Measurements from ENCODE around the gene CDCA3. TPM values are rescaled to one million over a fixed set of nuclear protein-coding genes. Genes with fewer than 3 reads are reported as not detected.
"Not testable (repeated sequence)": the region's sequence is repeated elsewhere in the genome, so short reads cannot be mapped to it uniquely, and the experiment has no call there.

CDCA3 gene
- total RNA-seq, 1 experiment from 2014 or later = 92.0 TPM

GRCh38 chr12:6884539-6884938, 33.5 kb upstream of the CDCA3 start:
- DNase-seq (no peak), ATAC-seq (no peak)
- no peak for TF ChIP-seq EZH2 (IDR thresholded peaks at IDR 0.05; ENCODE audit: low read length, unreplicated experiment)
- TF ChIP-seq EZH2phosphoT487 (IDR thresholded peaks at IDR 0.05; ENCODE audit: borderline replicate concordance, low read length) = no peak
- TF ChIP-seq CTCF (conservative IDR thresholded peaks at IDR 0.05; ENCODE audit: low read depth, low read length) = no peak
- H3K36me3 ChIP-seq (ENCODE audit: low read depth, low read length) = no peaks in the 10 kb centered on the region
- no peaks in the 10 kb centered on the region for H3K9me2 ChIP-seq (replicated peaks; ENCODE audit: low read length)
- CTCF ChIA-PET = no interaction called here
- no peaks in the 10 kb centered on the region for H3K9me3 ChIP-seq (ENCODE audit: low read length)
- BruUV-seq (replicated peaks) = no TSS peak
- no peak overlapping the region for H3K9ac ChIP-seq (ENCODE audit: low read length)
- peaks cover 5% of the 10 kb centered on the region; the same call in 1 of the 2 replicates for H3K4me1 ChIP-seq (ENCODE audit: insufficient read depth, low read length)
- H2AFZ ChIP-seq (ENCODE audit: low read length) = no peak overlapping the region
- H3F3A ChIP-seq (ENCODE audit: low read length, unreplicated experiment) = no peaks in the 10 kb centered on the region
- no peaks in the 10 kb centered on the region for H4K20me1 ChIP-seq (ENCODE audit: low read length)
- no peak overlapping the region for H3K27ac ChIP-seq (ENCODE audit: low read length)
- intact Hi-C loops (cut with micrococcal nuclease) = no loop called here
- no peaks in the 10 kb centered on the region for H3K79me2 ChIP-seq (ENCODE audit: low read length)
- H3K4me3 ChIP-seq (ENCODE audit: low read length) = no peak overlapping the region
- H3K4me2 ChIP-seq (ENCODE audit: low read length) = no peak overlapping the region
- no peaks in the 10 kb centered on the region for H3K27me3 ChIP-seq (ENCODE audit: low read length)
- POLR2A ChIA-PET (ENCODE audit: unreplicated experiment) = no interaction called here

- no peak overlapping the region for H2AFZ ChIP-seq (ENCODE audit: low read length)
- peaks cover 5% of the 10 kb centered on the region; the same call in 1 of the 2 replicates for H3K4me1 ChIP-seq (ENCODE audit: insufficient read depth, low read length)
- no peak for ATAC-seq
- CTCF ChIA-PET = no interaction called here
- no peaks in the 10 kb centered on the region for H4K20me1 ChIP-seq (ENCODE audit: low read length)
- no peak overlapping the region for H3K27ac ChIP-seq (ENCODE audit: low read length)
- intact Hi-C loops (cut with micrococcal nuclease) = no loop called here
- no peak overlapping the region for H3K4me2 ChIP-seq (ENCODE audit: low read length)
- POLR2A ChIA-PET (ENCODE audit: unreplicated experiment) = no interaction called here
- TF ChIP-seq EZH2phosphoT487 (IDR thresholded peaks at IDR 0.05; ENCODE audit: borderline replicate concordance, low read length) (no peak), EZH2 (IDR thresholded peaks at IDR 0.05; ENCODE audit: low read length, unreplicated experiment) (no peak), CTCF (conservative IDR thresholded peaks at IDR 0.05; ENCODE audit: low read depth, low read length) (no peak)
- no peak overlapping the region for H3K9ac ChIP-seq (ENCODE audit: low read length)
- no peak for DNase-seq
- H3K79me2 ChIP-seq (ENCODE audit: low read length) = no peaks in the 10 kb centered on the region
- BruUV-seq (replicated peaks) = no TSS peak
- no peaks in the 10 kb centered on the region for H3K36me3 ChIP-seq (ENCODE audit: low read depth, low read length)
- no peaks in the 10 kb centered on the region for H3K27me3 ChIP-seq (ENCODE audit: low read length)
- no peaks in the 10 kb centered on the region for H3F3A ChIP-seq (ENCODE audit: low read length, unreplicated experiment)
- no peak overlapping the region for H3K4me3 ChIP-seq (ENCODE audit: low read length)
- no peaks in the 10 kb centered on the region for H3K9me3 ChIP-seq (ENCODE audit: low read length)
- H3K9me2 ChIP-seq (replicated peaks; ENCODE audit: low read length) = no peaks in the 10 kb centered on the region
These were observed 32.6 kb upstream of the CDCA3 start for GRCh38 chr12:6883683-6884082.

GRCh38 chr12:6883252-6883651, 32.2 kb upstream of the CDCA3 start:
- H4K20me1 ChIP-seq (ENCODE audit: low read length) = no peaks in the 10 kb centered on the region
- H3K27ac ChIP-seq (ENCODE audit: low read length) = no peak overlapping the region
- H3K27me3 ChIP-seq (ENCODE audit: low read length) = no peaks in the 10 kb centered on the region
- intact Hi-C loops (cut with micrococcal nuclease) = no loop called here
- ATAC-seq (no peak), DNase-seq (no peak)
- ChIA-PET CTCF (no interaction called here), POLR2A (ENCODE audit: unreplicated experiment) (no interaction called here)
- H3K9me2 ChIP-seq (replicated peaks; ENCODE audit: low read length) = no peaks in the 10 kb centered on the region
- TF ChIP-seq CTCF (conservative IDR thresholded peaks at IDR 0.05; ENCODE audit: low read depth, low read length) (no peak), EZH2phosphoT487 (IDR thresholded peaks at IDR 0.05; ENCODE audit: borderline replicate concordance, low read length) (no peak), EZH2 (IDR thresholded peaks at IDR 0.05; ENCODE audit: low read length, unreplicated experiment) (no peak)
- no peaks in the 10 kb centered on the region for H3K9me3 ChIP-seq (ENCODE audit: low read length)
- H3K4me1 ChIP-seq (ENCODE audit: insufficient read depth, low read length) = peaks cover 5% of the 10 kb centered on the region; the same call in 1 of the 2 replicates
- H2AFZ ChIP-seq (ENCODE audit: low read length) = no peak overlapping the region
- no peak overlapping the region for H3K4me2 ChIP-seq (ENCODE audit: low read length)
- no peaks in the 10 kb centered on the region for H3K36me3 ChIP-seq (ENCODE audit: low read depth, low read length)
- H3K9ac ChIP-seq (ENCODE audit: low read length) = no peak overlapping the region
- no peaks in the 10 kb centered on the region for H3K79me2 ChIP-seq (ENCODE audit: low read length)
- no TSS peak for BruUV-seq (replicated peaks)
- H3K4me3 ChIP-seq (ENCODE audit: low read length) = no peak overlapping the region
- no peaks in the 10 kb centered on the region for H3F3A ChIP-seq (ENCODE audit: low read length, unreplicated experiment)

GRCh38 chr12:6879824-6880223, 28.7 kb upstream of the CDCA3 start:
- H3K4me3 ChIP-seq (ENCODE audit: low read length); H3K27me3 ChIP-seq (ENCODE audit: low read length); H3K9ac ChIP-seq (ENCODE audit: low read length); BruUV-seq (replicated peaks); H3K36me3 ChIP-seq (ENCODE audit: low read depth, low read length); ATAC-seq; CTCF ChIA-PET; H3F3A ChIP-seq (ENCODE audit: low read length, unreplicated experiment); H3K9me2 ChIP-seq (replicated peaks; ENCODE audit: low read length); H3K27ac ChIP-seq (ENCODE audit: low read length); H3K4me2 ChIP-seq (ENCODE audit: low read length); DNase-seq; H3K9me3 ChIP-seq (ENCODE audit: low read length); intact Hi-C loops (cut with micrococcal nuclease); H4K20me1 ChIP-seq (ENCODE audit: low read length); H3K79me2 ChIP-seq (ENCODE audit: low read length); H2AFZ ChIP-seq (ENCODE audit: low read length); H3K4me1 ChIP-seq (ENCODE audit: insufficient read depth, low read length): not testable (repeated sequence)
- POLR2A ChIA-PET (ENCODE audit: unreplicated experiment) = interaction anchor here (0.6 kb wide), 1 partner anchor 64 kb away, joined by 17 read pairs; the partner anchor contains the start of gene RNU7-1

Data from PC-3 (cell line).